ENCODE data around the gene CCDC120. TPM values are rescaled to one million over a fixed set of nuclear protein-coding genes. Genes with fewer than 3 reads are reported as not detected.

Gene CCDC120
- polyA plus RNA-seq, 1 of the 3 experiments (the other 2 are of a cell fraction): 2.1 TPM

GRCh38 chrX:49111791-49112190, 53.0 kb downstream of the CCDC120 start:
- H3K79me2 ChIP-seq (ENCODE audit: insufficient read depth): no peaks in the 10 kb centered on the region
- no peaks in the 10 kb centered on the region for H3K9me2 ChIP-seq
- H3K4me1 ChIP-seq (ENCODE audit: control insufficient read depth in 1 of 2, insufficient read depth in 2 of 2, low read depth in 1 of 2, low read length in 1 of 2): no peaks in the 10 kb centered on the region
- no peaks in the 10 kb centered on the region for H3F3A ChIP-seq (replicated peaks; ENCODE audit: insufficient read depth)
- H3K4me2 ChIP-seq: no peak overlapping the region
- POLR2A ChIA-PET: no interaction called here
- H3K4me3 ChIP-seq (ENCODE audit: low read depth in 2 of 2, low read length in 1 of 2): no peak overlapping the region
- no peak overlapping the region for H3K9ac ChIP-seq
- no peaks in the 10 kb centered on the region for H3K27me3 ChIP-seq (ENCODE audit: insufficient read depth)
- no peak overlapping the region for H3K27ac ChIP-seq (ENCODE audit: low read depth in 2 of 2, low read length in 1 of 2)
- peaks cover 13 to 30% of the 10 kb centered on the region in 2 experiments for H3K36me3 ChIP-seq (replicated peaks in 1 of 2; ENCODE audit: control insufficient read depth in 1 of 2, insufficient read depth in 2 of 2, low read length in 1 of 2)
- CTCF ChIA-PET: interaction anchor here (0.9 kb wide), 1 partner anchor 81 kb away, joined by 3 read pairs; no protein-coding TSS in a partner anchor
- TF ChIP-seq MEF2A (IDR thresholded peaks at IDR 0.05; ENCODE audit: borderline replicate concordance, low read depth): no peak
- TF ChIP-seq POLR2AphosphoS5 (IDR thresholded peaks at IDR 0.05; ENCODE audit: low read depth, low read length): no peak
- TF ChIP-seq, protein P1, sequence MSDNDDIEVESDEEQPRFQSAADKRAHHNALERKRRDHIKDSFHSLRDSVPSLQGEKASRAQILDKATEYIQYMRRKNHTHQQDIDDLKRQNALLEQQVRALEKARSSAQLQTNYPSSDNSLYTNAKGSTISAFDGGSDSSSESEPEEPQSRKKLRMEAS (IDR thresholded peaks at IDR 0.05; ENCODE audit: low read depth): no peak
- TF ChIP-seq PBX3 (IDR thresholded peaks at IDR 0.05): no peak
- no peak for TF ChIP-seq EP300 (IDR thresholded peaks at IDR 0.05; ENCODE audit: borderline replicate concordance in 1 of 2, low read depth in 1 of 2, low read length in 1 of 2)
- TF ChIP-seq NRF1 (IDR thresholded peaks at IDR 0.05; ENCODE audit: low read depth, low read length): no peak
- no peak for TF ChIP-seq GABPA (IDR thresholded peaks at IDR 0.05; ENCODE audit: low read depth)
- TF ChIP-seq, protein P2, sequence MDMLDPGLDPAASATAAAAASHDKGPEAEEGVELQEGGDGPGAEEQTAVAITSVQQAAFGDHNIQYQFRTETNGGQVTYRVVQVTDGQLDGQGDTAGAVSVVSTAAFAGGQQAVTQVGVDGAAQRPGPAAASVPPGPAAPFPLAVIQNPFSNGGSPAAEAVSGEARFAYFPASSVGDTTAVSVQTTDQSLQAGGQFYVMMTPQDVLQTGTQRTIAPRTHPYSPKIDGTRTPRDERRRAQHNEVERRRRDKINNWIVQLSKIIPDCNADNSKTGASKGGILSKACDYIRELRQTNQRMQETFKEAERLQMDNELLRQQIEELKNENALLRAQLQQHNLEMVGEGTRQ (IDR thresholded peaks at IDR 0.05; ENCODE audit: borderline replicate concordance, low read depth, low read length): no peak
- TF ChIP-seq SMC3 (IDR thresholded peaks at IDR 0.05; ENCODE audit: low read depth, low read length): no peak
- TF ChIP-seq, protein P3, sequence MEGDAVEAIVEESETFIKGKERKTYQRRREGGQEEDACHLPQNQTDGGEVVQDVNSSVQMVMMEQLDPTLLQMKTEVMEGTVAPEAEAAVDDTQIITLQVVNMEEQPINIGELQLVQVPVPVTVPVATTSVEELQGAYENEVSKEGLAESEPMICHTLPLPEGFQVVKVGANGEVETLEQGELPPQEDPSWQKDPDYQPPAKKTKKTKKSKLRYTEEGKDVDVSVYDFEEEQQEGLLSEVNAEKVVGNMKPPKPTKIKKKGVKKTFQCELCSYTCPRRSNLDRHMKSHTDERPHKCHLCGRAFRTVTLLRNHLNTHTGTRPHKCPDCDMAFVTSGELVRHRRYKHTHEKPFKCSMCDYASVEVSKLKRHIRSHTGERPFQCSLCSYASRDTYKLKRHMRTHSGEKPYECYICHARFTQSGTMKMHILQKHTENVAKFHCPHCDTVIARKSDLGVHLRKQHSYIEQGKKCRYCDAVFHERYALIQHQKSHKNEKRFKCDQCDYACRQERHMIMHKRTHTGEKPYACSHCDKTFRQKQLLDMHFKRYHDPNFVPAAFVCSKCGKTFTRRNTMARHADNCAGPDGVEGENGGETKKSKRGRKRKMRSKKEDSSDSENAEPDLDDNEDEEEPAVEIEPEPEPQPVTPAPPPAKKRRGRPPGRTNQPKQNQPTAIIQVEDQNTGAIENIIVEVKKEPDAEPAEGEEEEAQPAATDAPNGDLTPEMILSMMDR (IDR thresholded peaks at IDR 0.05): no peak
- TF ChIP-seq RAD21 (IDR thresholded peaks at IDR 0.05; ENCODE audit: low read length): no peak
- no peak for TF ChIP-seq SIN3A (IDR thresholded peaks at IDR 0.05; ENCODE audit: borderline replicate concordance, low read depth, low read length)
- no peak for TF ChIP-seq ELF1 (IDR thresholded peaks at IDR 0.05)
- TF ChIP-seq USF1 (IDR thresholded peaks at IDR 0.05; ENCODE audit: borderline replicate concordance, low read depth): no peak
- TF ChIP-seq FOXJ3 (CRISPR knock-in tag; IDR thresholded peaks at IDR 0.05): no peak
- H2AFZ ChIP-seq (ENCODE audit: low read depth): no peak overlapping the region
- DNase-seq: no peak
- no CpG with 5 or more reads among the region's 3 CpGs for WGBS (ENCODE audit: low lambda C conversion rate)
- no peaks in the 10 kb centered on the region for H4K20me1 ChIP-seq (ENCODE audit: insufficient read depth)
- no peaks in the 10 kb centered on the region for H3K9me3 ChIP-seq

Data from SK-N-SH (cell line).